GM12891 (cell line): ENCODE data around the gene ZNF850.
"Not testable (repeated sequence)": the region's sequence is repeated elsewhere in the genome, so short reads cannot be mapped to it uniquely, and the experiment has no call there.

Source experiments
- DNase-seq: peaks from one replicate; pipeline ENCODE4 v3.0.0; 2011; ENCODE audit warnings: low spot score; ENCODE audit not compliant: insufficient read length
- FAIRE-seq: peaks from 2 replicates; lab custom pipeline; 2011; peaks lifted over from hg19 to GRCh38; lab: Jason Lieb, UNC
- PAX5 ChIP-seq: IDR thresholded peaks from 2 replicates; pipeline ENCODE4 v1.6.1; 2011; ENCODE audit warnings: low read length, moderate library complexity, mild to moderate bottlenecking; ENCODE audit not compliant: insufficient read depth, severe bottlenecking
- POLR2A ChIP-seq: IDR thresholded peaks from 2 replicates; pipeline ENCODE4 v1.6.1; 2011; ENCODE audit warnings: low read depth, low read length, control low read depth
- POLR2AphosphoS5 ChIP-seq: IDR thresholded peaks from 2 replicates; pipeline ENCODE4 v1.6.1; 2011; ENCODE audit warnings: low read depth, low read length, control low read depth
- POU2F2 ChIP-seq: IDR thresholded peaks from 2 replicates; pipeline ENCODE4 v1.6.1; 2011; ENCODE audit warnings: low read depth, mild to moderate bottlenecking, control low read depth, low read length, moderate library complexity
- SPI1 ChIP-seq: IDR thresholded peaks from 2 replicates; pipeline ENCODE4 v1.6.1; 2011; ENCODE audit warnings: low read depth, low read length, control low read depth
- TAF1 ChIP-seq: IDR thresholded peaks from 2 replicates; pipeline ENCODE4 v1.6.1; 2011; ENCODE audit warnings: low read depth, low read length, control low read depth

Gene ZNF850

DNA sequence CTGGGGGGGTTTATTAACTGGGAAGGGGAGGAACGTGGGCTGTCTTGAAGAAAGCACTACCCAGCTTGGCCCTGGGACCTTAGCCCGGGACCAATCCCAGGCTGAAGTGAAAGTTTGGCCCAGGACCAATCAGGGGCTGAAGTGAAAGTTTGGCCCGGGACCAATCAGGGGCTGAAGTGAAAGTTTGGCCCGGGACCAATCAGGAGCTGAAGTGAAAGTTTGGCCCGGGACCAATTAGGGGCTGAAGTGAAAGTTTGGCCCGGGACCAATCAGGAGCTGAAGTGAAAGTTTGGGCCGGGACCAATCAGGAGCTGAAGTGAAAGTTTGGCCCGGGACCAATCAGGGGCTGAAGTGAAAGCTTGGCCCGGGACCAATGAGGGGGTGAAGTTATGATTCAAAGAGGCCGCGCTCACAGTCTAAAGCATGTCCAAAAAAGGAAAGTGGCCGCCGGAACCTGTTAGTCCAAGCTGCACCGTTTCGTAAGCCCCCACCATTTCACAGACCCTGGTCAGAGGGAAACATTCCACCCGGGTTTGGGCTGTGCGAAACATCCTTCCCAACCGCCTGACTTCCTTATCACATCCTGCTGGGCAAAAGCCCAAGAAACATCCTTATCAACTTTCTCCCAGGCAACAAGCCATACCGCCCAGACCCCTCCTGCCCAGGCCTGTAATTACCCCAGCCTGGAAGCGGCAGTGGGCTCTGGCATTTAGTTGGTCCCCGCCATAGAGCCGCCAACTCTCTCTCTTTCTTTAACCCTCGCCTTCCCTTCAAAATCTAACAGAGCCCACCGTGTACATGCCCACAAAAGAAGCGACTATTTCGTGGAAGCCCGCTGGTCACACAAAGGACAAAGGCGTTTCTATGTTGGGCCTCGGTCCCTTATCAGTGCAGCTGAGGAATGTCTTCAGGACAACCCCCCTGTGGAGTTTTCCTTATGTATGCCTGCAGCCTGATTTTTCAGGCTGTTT, 1.1 kb downstream of the ZNF850 start:
- FAIRE-seq (peak; percentile 9), DNase-seq (peak; percentile 24)

DNA sequence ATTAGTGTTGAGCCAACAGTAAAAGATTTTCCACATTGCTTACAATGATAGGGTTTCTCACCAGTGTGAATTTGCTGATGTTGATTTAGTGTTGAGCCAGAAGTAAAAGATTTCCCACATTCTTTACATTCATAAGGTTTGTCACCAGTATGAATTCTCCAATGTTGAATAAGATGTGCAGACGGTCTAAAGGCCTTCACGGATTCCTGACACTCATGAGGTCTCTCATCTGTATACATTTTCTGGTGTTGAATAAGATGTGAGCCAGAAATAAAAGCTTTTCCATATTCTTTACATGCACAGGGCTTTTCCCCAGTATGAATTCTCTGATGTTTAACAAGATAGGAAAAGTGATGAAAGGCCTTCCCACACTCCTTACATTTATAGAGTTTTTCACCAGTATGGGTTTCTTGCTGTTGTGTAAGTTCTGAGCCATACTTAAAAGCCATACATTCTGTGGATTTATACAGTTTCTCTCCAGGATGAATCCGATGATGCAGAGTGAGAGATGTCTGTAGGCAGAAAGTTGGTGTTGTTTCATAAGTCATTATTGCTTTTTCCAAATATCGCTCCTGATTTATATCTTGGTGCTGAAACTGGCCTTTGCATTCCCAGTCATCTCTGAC, 22.4 kb downstream of the ZNF850 start:
- no peak for DNase-seq
- no peak for TF ChIP-seq POLR2AphosphoS5
- TF ChIP-seq SPI1 = no peak
- no peak for FAIRE-seq

More for the DNA sequence above, 1.1 kb downstream of the ZNF850 start:
- no peak for TF ChIP-seq POLR2A
- no peak for TF ChIP-seq SPI1
- no peak for TF ChIP-seq POU2F2
- no peak for TF ChIP-seq TAF1
- no peak for TF ChIP-seq PAX5
- no peak for TF ChIP-seq POLR2AphosphoS5

DNA sequence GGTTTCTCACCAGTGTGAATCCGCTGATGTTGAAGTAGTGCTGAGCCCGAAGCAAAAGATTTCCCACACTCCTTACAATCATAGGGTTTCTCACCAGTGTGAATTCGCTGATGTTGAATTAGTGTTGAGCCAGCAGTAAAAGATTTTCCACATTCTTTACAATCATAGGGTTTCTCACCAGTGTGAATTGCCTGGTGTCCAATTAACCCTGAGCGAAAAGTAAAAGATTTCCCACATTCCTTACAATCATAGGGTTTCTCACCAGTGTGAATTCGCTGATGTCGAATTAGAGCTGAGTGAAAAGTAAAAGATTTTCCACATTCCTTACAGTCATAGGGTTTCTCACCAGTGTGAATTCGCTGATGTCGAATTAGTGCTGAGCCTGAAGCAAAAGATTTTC, 23.0 kb downstream of the ZNF850 start:
- not testable (repeated sequence) for FAIRE-seq, DNase-seq

DNA sequence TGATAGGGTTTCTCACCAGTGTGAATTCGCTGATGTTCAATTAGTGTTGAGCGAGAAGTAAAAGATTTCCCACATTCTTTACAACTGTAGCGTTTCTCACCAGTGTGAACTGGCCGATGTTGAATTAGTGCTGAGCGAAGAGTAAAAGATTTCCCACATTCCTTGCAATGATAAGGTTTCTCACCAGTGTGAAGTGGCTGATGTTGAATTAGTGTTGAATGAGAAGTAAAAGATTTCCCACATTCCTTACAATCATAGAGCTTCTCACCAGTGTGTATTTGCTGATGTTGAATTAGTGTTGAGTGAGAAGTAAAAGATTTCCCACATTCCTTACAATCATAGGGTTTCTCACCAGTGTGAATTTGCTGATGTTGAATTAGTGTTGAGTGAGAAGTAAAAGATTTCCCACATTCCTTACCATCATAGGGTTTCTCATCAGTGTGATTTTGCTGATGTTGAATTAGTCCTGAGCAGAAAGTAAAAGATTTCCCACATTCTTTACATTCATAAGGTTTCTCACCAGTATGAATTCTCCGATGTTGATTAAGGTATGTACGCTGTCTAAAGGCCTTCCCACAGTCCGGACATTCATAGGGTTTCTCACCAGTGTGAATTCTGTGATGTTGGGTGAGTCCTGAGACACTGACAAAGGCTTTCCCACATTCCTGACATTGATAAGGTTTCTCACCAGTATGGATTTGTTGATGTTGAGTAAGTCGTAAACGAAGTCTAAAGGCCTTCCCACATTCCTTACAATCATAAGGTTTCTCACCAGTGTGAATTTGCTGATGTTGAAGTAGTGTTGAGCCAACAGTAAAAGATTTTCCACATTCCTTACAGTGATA, 24.0 kb downstream of the ZNF850 start:
- no peak for DNase-seq
- TF ChIP-seq POU2F2 (no peak), POLR2AphosphoS5 (no peak), SPI1 (no peak), POLR2A (no peak), TAF1 (no peak), PAX5 (no peak)
- no peak for FAIRE-seq

DNA sequence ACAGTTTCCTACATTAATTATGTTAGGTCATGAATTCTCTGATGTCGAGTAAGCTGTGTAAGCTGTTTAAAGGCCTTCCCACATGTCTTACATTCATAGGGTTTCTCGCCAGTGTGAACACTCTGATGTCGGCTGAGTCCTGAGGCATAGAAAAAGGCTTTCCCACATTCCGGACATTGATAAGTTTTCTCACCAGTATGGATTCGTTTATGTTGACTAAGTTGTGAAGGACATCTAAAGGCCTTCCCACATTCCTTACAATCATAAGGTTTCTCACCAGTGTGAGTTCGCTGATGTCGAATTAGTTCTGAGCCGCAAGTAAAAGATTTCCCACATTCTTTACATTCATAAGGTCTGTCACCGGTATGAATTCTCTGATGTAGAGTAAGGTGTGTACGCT, 24.9 kb downstream of the ZNF850 start:
- DNase-seq (no peak), FAIRE-seq (no peak)
- TF ChIP-seq SPI1 (no peak), PAX5 (no peak), TAF1 (no peak), POLR2AphosphoS5 (no peak), POU2F2 (no peak), POLR2A (no peak)

DNA sequence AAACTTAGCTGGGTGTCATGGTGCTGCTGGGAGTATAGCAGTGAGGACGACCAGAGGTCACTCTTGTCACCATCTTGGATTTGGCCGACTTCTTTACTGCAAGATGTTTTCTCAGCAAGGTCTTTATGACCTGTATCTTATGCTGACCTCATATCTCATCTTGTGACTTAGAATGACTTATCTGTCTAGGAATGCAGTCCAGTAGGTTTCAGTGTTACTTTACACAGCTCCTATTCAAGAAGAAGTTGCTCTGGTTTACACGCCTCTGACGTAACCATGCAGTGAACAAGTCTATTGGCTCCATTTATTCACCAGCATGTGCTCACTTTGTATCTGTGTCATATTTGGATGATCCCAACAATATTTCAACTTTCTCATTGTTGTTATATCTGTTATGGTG, 26.7 kb downstream of the ZNF850 start:
- TF ChIP-seq POLR2A (no peak), PAX5 (no peak), TAF1 (no peak), POLR2AphosphoS5 (no peak), SPI1 (no peak)
- DNase-seq (no peak), FAIRE-seq (no peak)

DNA sequence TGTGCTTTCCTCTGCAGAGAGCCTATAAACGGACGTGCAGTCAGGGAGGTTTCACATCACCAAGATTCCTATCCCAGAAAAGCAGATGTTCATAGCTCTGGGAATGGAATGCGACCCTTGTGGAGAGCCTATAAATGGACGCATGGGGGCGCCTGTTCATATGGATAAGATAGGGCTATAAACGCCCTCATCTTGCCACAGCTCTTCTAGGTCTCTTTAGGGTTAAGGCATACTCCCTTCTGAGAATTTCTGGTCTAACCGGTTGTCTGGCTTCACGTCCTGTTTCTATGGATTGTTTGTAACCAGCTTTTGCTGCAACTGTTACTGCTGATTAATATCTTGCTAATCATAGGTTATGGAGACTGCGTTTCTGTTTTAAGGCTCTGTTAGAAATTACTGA, 36.4 kb downstream of the ZNF850 start:
- FAIRE-seq, DNase-seq: not testable (repeated sequence)

DNA sequence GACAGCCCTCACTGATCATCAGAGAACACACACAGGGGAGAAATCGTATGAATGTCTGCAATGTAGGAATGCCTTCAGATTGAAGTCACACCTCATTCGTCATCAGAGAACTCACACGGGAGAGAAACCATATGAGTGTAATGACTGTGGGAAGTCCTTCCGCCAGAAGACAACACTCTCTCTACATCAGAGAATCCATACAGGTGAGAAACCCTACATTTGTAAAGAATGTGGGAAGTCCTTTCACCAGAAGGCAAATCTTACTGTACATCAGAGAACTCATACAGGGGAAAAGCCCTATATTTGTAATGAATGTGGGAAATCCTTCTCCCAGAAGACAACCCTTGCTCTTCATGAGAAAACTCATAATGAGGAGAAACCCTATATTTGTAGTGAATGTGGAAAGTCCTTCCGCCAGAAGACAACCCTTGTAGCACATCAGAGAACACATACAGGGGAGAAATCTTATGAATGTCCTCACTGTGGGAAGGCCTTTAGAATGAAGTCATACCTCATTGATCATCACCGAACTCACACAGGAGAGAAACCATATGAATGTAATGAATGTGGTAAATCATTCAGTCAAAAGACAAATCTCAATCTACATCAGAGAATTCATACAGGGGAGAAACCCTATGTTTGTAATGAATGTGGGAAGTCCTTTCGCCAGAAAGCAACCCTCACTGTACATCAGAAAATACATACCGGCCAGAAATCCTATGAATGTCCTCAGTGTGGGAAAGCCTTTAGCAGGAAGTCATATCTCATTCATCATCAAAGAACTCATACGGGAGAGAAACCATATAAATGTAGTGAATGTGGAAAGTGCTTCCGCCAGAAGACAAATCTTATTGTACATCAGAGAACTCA, 52.7 kb downstream of the ZNF850 start:
- FAIRE-seq (no peak), DNase-seq (no peak)

DNA sequence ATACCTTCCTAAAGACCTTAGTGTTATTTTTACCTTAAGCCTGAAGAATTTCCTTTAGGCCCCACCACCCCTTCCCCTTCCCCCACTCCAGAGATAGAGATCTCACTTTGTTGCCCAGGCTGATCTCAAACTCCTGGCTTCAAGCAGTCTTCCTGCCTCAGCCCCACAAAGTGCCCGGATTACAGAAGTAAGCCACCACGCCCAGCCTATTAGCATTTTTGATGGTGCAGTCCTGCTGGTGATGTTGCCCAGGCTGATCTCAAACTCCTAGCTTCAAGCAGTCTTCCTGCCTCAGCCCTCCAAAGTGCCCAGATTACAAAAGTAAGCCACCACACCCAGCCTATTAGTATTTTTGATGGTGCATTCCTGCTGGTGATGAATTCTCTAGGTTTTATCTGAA, 63.2 kb downstream of the ZNF850 start:
- DNase-seq (no peak), FAIRE-seq (no peak)
- no peak for TF ChIP-seq POU2F2
- TF ChIP-seq PAX5 = no peak
- no peak for TF ChIP-seq TAF1
- no peak for TF ChIP-seq SPI1
- TF ChIP-seq POLR2AphosphoS5 = no peak
- TF ChIP-seq POLR2A = no peak

More for the DNA sequence above, 52.7 kb downstream of the ZNF850 start:
- TF ChIP-seq POU2F2 (no peak), POLR2A (no peak), SPI1 (no peak), PAX5 (no peak), TAF1 (no peak), POLR2AphosphoS5 (no peak)

DNA sequence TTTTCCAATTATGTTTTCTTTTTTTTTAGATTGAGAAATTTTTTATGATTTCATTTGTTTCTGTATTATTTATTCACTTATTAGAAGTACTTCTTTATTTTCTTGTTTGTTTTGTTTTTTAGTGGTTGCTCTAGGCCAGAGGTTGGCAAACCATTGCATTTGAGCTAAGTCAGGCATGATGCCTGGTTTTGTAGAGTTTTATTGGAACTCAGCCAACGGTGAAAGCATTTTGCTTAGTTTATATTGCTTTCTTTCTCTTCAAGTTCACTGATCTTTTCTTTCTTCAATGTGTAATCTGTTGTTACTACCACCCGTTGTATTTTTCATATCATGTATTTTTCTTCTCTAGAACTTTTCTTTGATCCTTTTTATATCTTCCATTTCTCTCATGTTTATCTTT, 65.5 kb downstream of the ZNF850 start:
- TF ChIP-seq POU2F2 (no peak), POLR2A (no peak), SPI1 (no peak), TAF1 (no peak), PAX5 (no peak), POLR2AphosphoS5 (no peak)
- FAIRE-seq = no peak
- DNase-seq = no peak
